ENCODE data around the gene KCNAB1.

KCNAB1 gene

GRCh38 chr3:156148345-156148945, 28.1 kb downstream of the KCNAB1 start:
- no peaks in the 10 kb centered on the region for H3F3A ChIP-seq (ENCODE audit: insufficient read depth)
- H3K9me2 ChIP-seq (replicated peaks; ENCODE audit: insufficient read depth, low read length), result no peaks in the 10 kb centered on the region
- H3K4me3 ChIP-seq (ENCODE audit: insufficient read depth, low read length, poor library complexity, severe bottlenecking), result no peak overlapping the region
- H4K20me1 ChIP-seq (ENCODE audit: low read depth, low read length), result no peaks in the 10 kb centered on the region
- no peaks in the 10 kb centered on the region for H3K27me3 ChIP-seq (ENCODE audit: low read length)
- H3K9me3 ChIP-seq (ENCODE audit: insufficient read depth, low read length), result no peaks in the 10 kb centered on the region
- H3K79me2 ChIP-seq (ENCODE audit: insufficient read depth, low read length), result no peaks in the 10 kb centered on the region
- H3K36me3 ChIP-seq (ENCODE audit: low read length), result no peaks in the 10 kb centered on the region
- TF ChIP-seq, protein P1, sequence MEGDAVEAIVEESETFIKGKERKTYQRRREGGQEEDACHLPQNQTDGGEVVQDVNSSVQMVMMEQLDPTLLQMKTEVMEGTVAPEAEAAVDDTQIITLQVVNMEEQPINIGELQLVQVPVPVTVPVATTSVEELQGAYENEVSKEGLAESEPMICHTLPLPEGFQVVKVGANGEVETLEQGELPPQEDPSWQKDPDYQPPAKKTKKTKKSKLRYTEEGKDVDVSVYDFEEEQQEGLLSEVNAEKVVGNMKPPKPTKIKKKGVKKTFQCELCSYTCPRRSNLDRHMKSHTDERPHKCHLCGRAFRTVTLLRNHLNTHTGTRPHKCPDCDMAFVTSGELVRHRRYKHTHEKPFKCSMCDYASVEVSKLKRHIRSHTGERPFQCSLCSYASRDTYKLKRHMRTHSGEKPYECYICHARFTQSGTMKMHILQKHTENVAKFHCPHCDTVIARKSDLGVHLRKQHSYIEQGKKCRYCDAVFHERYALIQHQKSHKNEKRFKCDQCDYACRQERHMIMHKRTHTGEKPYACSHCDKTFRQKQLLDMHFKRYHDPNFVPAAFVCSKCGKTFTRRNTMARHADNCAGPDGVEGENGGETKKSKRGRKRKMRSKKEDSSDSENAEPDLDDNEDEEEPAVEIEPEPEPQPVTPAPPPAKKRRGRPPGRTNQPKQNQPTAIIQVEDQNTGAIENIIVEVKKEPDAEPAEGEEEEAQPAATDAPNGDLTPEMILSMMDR (IDR thresholded peaks at IDR 0.05; ENCODE audit: insufficient read depth, low read length, poor library complexity, severe bottlenecking), result no peak
- no peak for TF ChIP-seq EZH2phosphoT487 (conservative IDR thresholded peaks at IDR 0.05; ENCODE audit: low read length)
- no peak overlapping the region for H2AFZ ChIP-seq (ENCODE audit: low read depth, low read length, severe bottlenecking)
- H3K4me2 ChIP-seq (ENCODE audit: low read depth, low read length, poor library complexity, severe bottlenecking), result no peak overlapping the region
- H3K27ac ChIP-seq (ENCODE audit: low read depth, low read length), result no peak overlapping the region
- H3K9ac ChIP-seq (ENCODE audit: low read length), result no peak overlapping the region

- no peaks in the 10 kb centered on the region for H4K20me1 ChIP-seq (ENCODE audit: low read depth, low read length)
- H3K9me3 ChIP-seq (ENCODE audit: insufficient read depth, low read length), result no peaks in the 10 kb centered on the region
- no peak overlapping the region for H3K4me2 ChIP-seq (ENCODE audit: low read depth, low read length, poor library complexity, severe bottlenecking)
- no peaks in the 10 kb centered on the region for H3K9me2 ChIP-seq (replicated peaks; ENCODE audit: insufficient read depth, low read length)
- H3K36me3 ChIP-seq (ENCODE audit: low read length), result no peaks in the 10 kb centered on the region
- no peaks in the 10 kb centered on the region for H3K79me2 ChIP-seq (ENCODE audit: insufficient read depth, low read length)
- no peaks in the 10 kb centered on the region for H3F3A ChIP-seq (ENCODE audit: insufficient read depth)
- H2AFZ ChIP-seq (ENCODE audit: low read depth, low read length, severe bottlenecking), result no peak overlapping the region
- no peak overlapping the region for H3K9ac ChIP-seq (ENCODE audit: low read length)
- H3K27me3 ChIP-seq (ENCODE audit: low read length), result no peaks in the 10 kb centered on the region
- no peak overlapping the region for H3K27ac ChIP-seq (ENCODE audit: low read depth, low read length)
- no peak for TF ChIP-seq EZH2phosphoT487 (conservative IDR thresholded peaks at IDR 0.05; ENCODE audit: low read length)
- TF ChIP-seq, protein P1 (IDR thresholded peaks at IDR 0.05; ENCODE audit: insufficient read depth, low read length, poor library complexity, severe bottlenecking), result no peak
- no peak overlapping the region for H3K4me3 ChIP-seq (ENCODE audit: insufficient read depth, low read length, poor library complexity, severe bottlenecking)
Observed at GRCh38 chr3:156148946-156149381, 28.6 kb downstream of the KCNAB1 start.

- Histone ChIP-seq H3K9me2 (replicated peaks; ENCODE audit: insufficient read depth, low read length) (no peaks in the 10 kb centered on the region), H4K20me1 (ENCODE audit: low read depth, low read length) (no peaks in the 10 kb centered on the region), H3K27ac (ENCODE audit: low read depth, low read length) (no peak overlapping the region), H3K4me2 (ENCODE audit: low read depth, low read length, poor library complexity, severe bottlenecking) (no peak overlapping the region), H3K27me3 (ENCODE audit: low read length) (no peaks in the 10 kb centered on the region), H3K9me3 (ENCODE audit: insufficient read depth, low read length) (no peaks in the 10 kb centered on the region), H3K36me3 (ENCODE audit: low read length) (no peaks in the 10 kb centered on the region), H3F3A (ENCODE audit: insufficient read depth) (no peaks in the 10 kb centered on the region), H3K9ac (ENCODE audit: low read length) (no peak overlapping the region), H3K79me2 (ENCODE audit: insufficient read depth, low read length) (no peaks in the 10 kb centered on the region), H2AFZ (ENCODE audit: low read depth, low read length, severe bottlenecking) (no peak overlapping the region), H3K4me3 (ENCODE audit: insufficient read depth, low read length, poor library complexity, severe bottlenecking) (no peak overlapping the region)
- TF ChIP-seq, protein P1 (IDR thresholded peaks at IDR 0.05; ENCODE audit: insufficient read depth, low read length, poor library complexity, severe bottlenecking), result no peak
- TF ChIP-seq EZH2phosphoT487 (conservative IDR thresholded peaks at IDR 0.05; ENCODE audit: low read length), result no peak
Observed at GRCh38 chr3:156149876-156150275, 29.5 kb downstream of the KCNAB1 start.
